WTC11 (cell line): ENCODE measurements around the gene DBT.

Experiments
- CREM ChIP-seq: sonication (generic); formaldehyde crosslinking; IDR thresholded peaks from 2 replicates; pipeline ENCODE4 v1.8.1; 2022; ENCODE audit warnings: mild to moderate bottlenecking, missing genetic modification reagents, moderate library complexity
- CTCF ChIP-seq: fragments of 200-600 bp; IDR thresholded peaks from 2 replicates; pipeline ENCODE4 v1.8.0; 2022; ENCODE audit warnings: antibody characterized with exemption
- TCF7 ChIP-seq: sonication (generic); formaldehyde crosslinking; IDR thresholded peaks from 2 replicates; pipeline ENCODE4 v1.8.0; 2022; ENCODE audit warnings: mild to moderate bottlenecking, low read depth, missing genetic modification reagents, moderate library complexity

- TF ChIP-seq CTCF = no peak
- TF ChIP-seq CREM (CRISPR knock-in tag) = no peak
- TF ChIP-seq TCF7 (CRISPR knock-in tag) = no peak
Measured at GRCh38 chr1:100151679-100152078, 98.0 kb downstream of the DBT start.
